ENCODE measurements around the gene TINCR. TPM values are rescaled to one million over a fixed set of nuclear protein-coding genes. Genes with fewer than 3 reads are reported as not detected.

TINCR gene
- total RNA-seq, 5 donors from 2014 or later (not counting 1 experiment from before 2014, with no cell fraction given): 0.66 to 2.7 (median 1.9) TPM

DNA sequence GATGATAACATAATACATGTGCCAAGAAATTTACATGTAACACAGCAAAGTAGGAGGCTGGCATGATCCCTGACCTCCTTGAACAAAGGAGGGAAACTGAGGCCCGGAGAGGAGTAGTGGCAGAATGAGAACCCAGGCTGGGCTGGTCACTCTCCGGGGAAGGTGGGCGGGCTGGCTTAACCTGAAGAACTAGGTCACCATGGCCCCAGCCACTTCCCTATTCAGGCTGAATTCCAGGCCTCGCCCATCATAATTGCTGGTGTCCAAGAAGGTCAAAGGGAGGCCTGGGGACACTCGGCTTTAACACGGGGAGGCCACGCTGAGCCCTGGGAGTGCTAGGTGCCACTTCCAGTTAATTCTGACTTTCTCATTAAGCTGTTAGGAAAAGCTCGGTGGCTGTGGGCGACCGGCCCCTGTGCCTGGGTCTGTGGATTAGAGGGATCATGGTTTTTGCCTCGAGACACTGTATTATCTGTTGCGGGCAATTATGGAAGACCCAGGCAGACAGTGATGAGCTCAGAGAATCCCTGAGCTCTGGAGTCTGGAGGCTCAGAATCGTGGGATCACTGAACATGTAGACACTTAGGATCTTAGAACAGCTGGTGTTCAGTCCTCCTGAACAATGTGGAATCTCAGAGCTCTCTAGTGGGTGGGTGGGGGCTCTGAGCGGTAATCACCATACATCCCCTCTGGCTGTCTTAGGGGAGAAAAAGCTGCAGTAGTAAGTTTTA, 5.0 kb upstream of the TINCR start:
- ChIA-PET CTCF (no interaction called here), POLR2A (no interaction called here)
- no peak overlapping the region for H3K4me3 ChIP-seq (ENCODE audit: control insufficient read depth in 1 of 2, extremely low read depth in 1 of 2, low read length in 1 of 2)
- H3K36me3 Mint-ChIP-seq: no peaks in the 10 kb centered on the region
- ATAC-seq (replicated peaks in 1 of 4) (no peak), DNase-seq (no peak)
- H3K9me3 ChIP-seq: no peaks in the 10 kb centered on the region
- H3K36me3 ChIP-seq (ENCODE audit: control insufficient read depth in 2 of 2, extremely low read depth in 1 of 2, insufficient read depth in 1 of 2, low read length in 1 of 2): no peaks in the 10 kb centered on the region
- peaks cover 0 to 11% of the 10 kb centered on the region in 2 experiments for H3K27me3 ChIP-seq (replicated peaks in 1 of 2; ENCODE audit: control insufficient read depth in 2 of 2, extremely low read depth in 1 of 2, insufficient read depth in 2 of 2, low read length in 1 of 2)
- H3K27ac ChIP-seq (ENCODE audit: low read length): no peak overlapping the region
- no peaks in the 10 kb centered on the region for H3K9me3 Mint-ChIP-seq
- H3K4me3 Mint-ChIP-seq: no peak overlapping the region
- no peaks in the 10 kb centered on the region for H3K4me1 ChIP-seq (ENCODE audit: control insufficient read depth in 1 of 2, extremely low read depth in 1 of 2, insufficient read depth in 2 of 2, low read length in 2 of 2)
- no peak overlapping the region for H3K27ac Mint-ChIP-seq
- peaks cover 6 to 17% of the 10 kb centered on the region in 2 donors for H3K27me3 Mint-ChIP-seq
- H3K4me1 Mint-ChIP-seq: peaks cover under 1 to 2% (median 1%) of the 10 kb centered on the region in 3 donors
- WGBS (ENCODE audit: insufficient coverage): 94% methylated on average over 10 of the region's 14 CpGs

DNA sequence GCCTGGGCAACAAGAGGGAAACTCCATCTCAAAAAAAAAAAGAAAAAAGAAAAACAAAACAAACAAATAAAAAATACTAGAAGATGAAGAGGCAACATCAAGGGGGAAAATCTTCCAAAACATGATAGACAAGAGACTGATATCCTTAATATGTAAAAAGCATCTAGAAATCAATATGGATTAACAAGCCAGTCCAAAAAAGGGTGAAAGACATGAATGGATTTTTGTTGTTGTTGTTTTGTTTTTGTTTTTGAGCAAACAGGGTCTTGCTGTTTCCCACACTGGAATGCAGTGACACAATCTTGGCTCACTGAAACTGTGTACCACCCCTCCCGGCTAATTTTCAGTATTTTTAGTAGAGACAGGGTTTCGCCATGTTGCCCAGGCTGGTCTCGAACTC, 4.0 kb upstream of the TINCR start:
- ATAC-seq (replicated peaks in 1 of 4) (no peak), DNase-seq (no peak)
- H3K27ac Mint-ChIP-seq: no peak overlapping the region
- ChIA-PET CTCF (no interaction called here), POLR2A (no interaction called here)
- Histone ChIP-seq H3K27ac (ENCODE audit: low read length) (no peak overlapping the region), H3K9me3 (no peaks in the 10 kb centered on the region), H3K4me3 (ENCODE audit: control insufficient read depth in 1 of 2, extremely low read depth in 1 of 2, low read length in 1 of 2) (no peak overlapping the region), H3K27me3 (replicated peaks in 1 of 2; ENCODE audit: control insufficient read depth in 2 of 2, extremely low read depth in 1 of 2, insufficient read depth in 2 of 2, low read length in 1 of 2) (peaks cover 0 to 17% of the 10 kb centered on the region in 2 experiments), H3K4me1 (ENCODE audit: control insufficient read depth in 1 of 2, extremely low read depth in 1 of 2, insufficient read depth in 2 of 2, low read length in 2 of 2) (no peaks in the 10 kb centered on the region), H3K36me3 (ENCODE audit: control insufficient read depth in 2 of 2, extremely low read depth in 1 of 2, insufficient read depth in 1 of 2, low read length in 1 of 2) (no peaks in the 10 kb centered on the region)
- no peaks in the 10 kb centered on the region for H3K36me3 Mint-ChIP-seq
- no peak overlapping the region for H3K4me3 Mint-ChIP-seq
- 100% methylated on average over 1 of the region's 3 CpGs for WGBS (ENCODE audit: insufficient coverage)
- H3K27me3 Mint-ChIP-seq: peaks cover 6 to 17% of the 10 kb centered on the region in 2 donors
- H3K4me1 Mint-ChIP-seq: no peaks in the 10 kb centered on the region
- no peaks in the 10 kb centered on the region for H3K9me3 Mint-ChIP-seq

- ATAC-seq (replicated peaks in 1 of 4): no peak
- no peaks in the 10 kb centered on the region for H3K9me3 ChIP-seq
- CTCF ChIA-PET: no interaction called here
- Mint-ChIP-seq H3K27me3 (peaks cover 8 to 22% of the 10 kb centered on the region in 2 donors), H3K4me3 (no peak overlapping the region), H3K36me3 (no peaks in the 10 kb centered on the region), H3K4me1 (no peaks in the 10 kb centered on the region), H3K9me3 (no peaks in the 10 kb centered on the region), H3K27ac (no peak overlapping the region)
- H3K36me3 ChIP-seq (ENCODE audit: control insufficient read depth in 2 of 2, extremely low read depth in 1 of 2, insufficient read depth in 1 of 2, low read length in 1 of 2): no peaks in the 10 kb centered on the region
- peaks cover 7 to 50% of the 10 kb centered on the region in 2 experiments for H3K27me3 ChIP-seq (replicated peaks in 1 of 2; ENCODE audit: control insufficient read depth in 2 of 2, extremely low read depth in 1 of 2, insufficient read depth in 2 of 2, low read length in 1 of 2)
- WGBS (ENCODE audit: insufficient coverage): 21% methylated on average over 38 of the region's 40 CpGs
- H3K27ac ChIP-seq (ENCODE audit: low read length): no peak overlapping the region
- no peak for DNase-seq
- POLR2A ChIA-PET: no interaction called here
- H3K4me3 ChIP-seq (ENCODE audit: control insufficient read depth in 1 of 2, extremely low read depth in 1 of 2, low read length in 1 of 2): peak overlapping the region in 1 of 2 donors; percentile 15
- H3K4me1 ChIP-seq (ENCODE audit: control insufficient read depth in 1 of 2, extremely low read depth in 1 of 2, insufficient read depth in 2 of 2, low read length in 2 of 2): no peaks in the 10 kb centered on the region
Measured at GRCh38 chr19:5567970-5568407, 236 bp upstream of the TINCR start.

- no peak overlapping the region for H3K27ac ChIP-seq (ENCODE audit: low read length)
- peaks cover 10% of the 10 kb centered on the region for H3K36me3 Mint-ChIP-seq
- peaks cover 10 to 77% of the 10 kb centered on the region in 2 experiments for H3K27me3 ChIP-seq (replicated peaks in 1 of 2; ENCODE audit: control insufficient read depth in 2 of 2, extremely low read depth in 1 of 2, insufficient read depth in 2 of 2, low read length in 1 of 2)
- H3K27me3 Mint-ChIP-seq: peaks cover 22 to 39% of the 10 kb centered on the region in 2 donors
- no peak overlapping the region for H3K4me3 ChIP-seq (ENCODE audit: control insufficient read depth in 1 of 2, extremely low read depth in 1 of 2, low read length in 1 of 2)
- peaks cover 3 to 5% (median 4%) of the 10 kb centered on the region in 3 donors for H3K9me3 Mint-ChIP-seq
- H3K27ac Mint-ChIP-seq: no peak overlapping the region
- 75% methylated on average over 7 of the region's 7 CpGs for WGBS (ENCODE audit: insufficient coverage)
- ChIA-PET POLR2A (no interaction called here), CTCF (no interaction called here)
- no peaks in the 10 kb centered on the region for H3K4me1 Mint-ChIP-seq
- H3K4me3 Mint-ChIP-seq: no peak overlapping the region
- ATAC-seq (replicated peaks in 1 of 4) (no peak), DNase-seq (no peak)
- H3K36me3 ChIP-seq (ENCODE audit: control insufficient read depth in 2 of 2, extremely low read depth in 1 of 2, insufficient read depth in 1 of 2, low read length in 1 of 2): no peaks in the 10 kb centered on the region
- no peaks in the 10 kb centered on the region for H3K9me3 ChIP-seq
- no peaks in the 10 kb centered on the region for H3K4me1 ChIP-seq (ENCODE audit: control insufficient read depth in 1 of 2, extremely low read depth in 1 of 2, insufficient read depth in 2 of 2, low read length in 2 of 2)
Measured at GRCh38 chr19:5564930-5565329, 2.8 kb downstream of the TINCR start.

DNA sequence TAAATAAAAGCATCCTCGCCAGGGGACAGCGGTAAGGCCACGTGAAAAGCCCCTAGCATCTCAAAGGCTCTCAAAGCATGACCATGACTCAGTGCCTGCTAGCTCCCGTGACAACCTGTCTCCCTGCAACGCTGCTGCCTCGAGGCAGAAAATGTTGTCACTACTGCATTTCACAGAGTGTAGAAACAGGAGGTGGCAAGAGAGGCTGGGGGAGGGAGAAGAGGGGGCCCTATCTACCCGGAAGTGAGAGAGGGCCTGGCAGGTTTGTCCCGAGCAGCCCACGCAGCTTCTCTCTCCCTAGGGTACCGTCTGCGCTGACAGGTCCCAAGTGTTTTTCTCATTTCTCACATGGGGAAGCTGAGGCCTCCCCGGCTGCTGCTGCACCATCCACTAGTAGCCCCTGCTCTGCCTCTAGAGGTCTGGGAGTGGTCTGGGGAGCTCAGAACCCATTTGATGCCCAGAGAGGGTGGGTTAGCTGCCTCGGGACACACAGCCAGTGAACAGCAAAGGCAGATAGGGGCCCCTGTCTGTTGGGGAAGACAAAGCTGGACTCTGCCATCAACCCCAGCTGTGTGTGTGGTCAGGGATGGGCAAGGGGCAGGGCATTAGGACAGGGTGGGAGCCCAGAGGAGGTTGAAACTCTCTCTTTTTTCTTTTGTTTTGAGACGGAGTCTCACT, 3.7 kb downstream of the TINCR start:
- ChIA-PET CTCF (interaction anchor here in 1 of 2 donors (0.5 kb wide), 1 partner anchor 170 kb away, joined by 3 read pairs; no protein-coding TSS in a partner anchor), POLR2A (no interaction called here)
- Mint-ChIP-seq H3K9me3 (peaks cover 3 to 5% (median 4%) of the 10 kb centered on the region in 3 donors), H3K27ac (no peak overlapping the region), H3K36me3 (peaks cover 10% of the 10 kb centered on the region), H3K27me3 (peaks cover 19 to 33% of the 10 kb centered on the region in 2 donors), H3K4me3 (no peak overlapping the region), H3K4me1 (no peaks in the 10 kb centered on the region)
- Histone ChIP-seq H3K27me3 (replicated peaks in 1 of 2; ENCODE audit: control insufficient read depth in 2 of 2, extremely low read depth in 1 of 2, insufficient read depth in 2 of 2, low read length in 1 of 2) (peaks cover 10 to 76% of the 10 kb centered on the region in 2 experiments), H3K4me3 (ENCODE audit: control insufficient read depth in 1 of 2, extremely low read depth in 1 of 2, low read length in 1 of 2) (no peak overlapping the region), H3K4me1 (ENCODE audit: control insufficient read depth in 1 of 2, extremely low read depth in 1 of 2, insufficient read depth in 2 of 2, low read length in 2 of 2) (no peaks in the 10 kb centered on the region), H3K9me3 (no peaks in the 10 kb centered on the region), H3K36me3 (ENCODE audit: control insufficient read depth in 2 of 2, extremely low read depth in 1 of 2, insufficient read depth in 1 of 2, low read length in 1 of 2) (no peaks in the 10 kb centered on the region), H3K27ac (ENCODE audit: low read length) (no peak overlapping the region)
- no peak for ATAC-seq (replicated peaks in 1 of 4)
- no peak for DNase-seq
- WGBS (ENCODE audit: insufficient coverage): 30% methylated on average over 7 of the region's 14 CpGs

- WGBS (ENCODE audit: insufficient coverage): 26% methylated on average over 5 of the region's 8 CpGs
- DNase-seq: no peak
Measured at GRCh38 chr19:5563008-5563431, 4.7 kb downstream of the TINCR start.

More at GRCh38 chr19:5563008-5563431, 4.7 kb downstream of the TINCR start:
- ChIA-PET CTCF (no interaction called here), POLR2A (no interaction called here)
- Mint-ChIP-seq H3K4me3 (no peak overlapping the region), H3K27ac (no peak overlapping the region), H3K36me3 (peaks cover 10% of the 10 kb centered on the region), H3K9me3 (peaks cover 3 to 5% (median 4%) of the 10 kb centered on the region in 3 donors), H3K27me3 (peaks cover 20 to 30% of the 10 kb centered on the region in 2 donors), H3K4me1 (no peaks in the 10 kb centered on the region)
- Histone ChIP-seq H3K27me3 (replicated peaks in 1 of 2; ENCODE audit: control insufficient read depth in 2 of 2, extremely low read depth in 1 of 2, insufficient read depth in 2 of 2, low read length in 1 of 2) (peaks cover 10 to 69% of the 10 kb centered on the region in 2 experiments), H3K4me1 (ENCODE audit: control insufficient read depth in 1 of 2, extremely low read depth in 1 of 2, insufficient read depth in 2 of 2, low read length in 2 of 2) (no peaks in the 10 kb centered on the region), H3K27ac (ENCODE audit: low read length) (no peak overlapping the region), H3K4me3 (ENCODE audit: control insufficient read depth in 1 of 2, extremely low read depth in 1 of 2, low read length in 1 of 2) (no peak overlapping the region), H3K36me3 (ENCODE audit: control insufficient read depth in 2 of 2, extremely low read depth in 1 of 2, insufficient read depth in 1 of 2, low read length in 1 of 2) (no peaks in the 10 kb centered on the region), H3K9me3 (no peaks in the 10 kb centered on the region)
- ATAC-seq (replicated peaks in 1 of 4): no peak
